Activated T-helper 2 cell treated with anti-CD3 and anti-CD28 coated beads, Interferon-gamma antibody, Interleukin-2, Interleukin-4, amounts not matched to agents 10 μg/mL and 5 μg/mL and 100 μg/mL, durations not matched to agents 14 hours and 24 hours and 36 hours (primary cell): ENCODE measurements around the gene SERP1. TPM values are rescaled to one million over a fixed set of nuclear protein-coding genes. Genes with fewer than 3 reads are reported as not detected.

ENCODE experiments used
- DNase-seq: peaks from one replicate; pipeline ENCODE4 v3.0.0; 2021; ENCODE audit warnings: low spot score
- H3K27ac Mint-ChIP-seq: one replicate; pipeline ENCODE4 v1.8.0; 2021; ENCODE audit warnings: mixed read lengths
- H3K27me3 Mint-ChIP-seq: one replicate; pipeline ENCODE4 v1.8.0; 2021; ENCODE audit warnings: low read depth, mixed read lengths
- H3K36me3 Mint-ChIP-seq: one replicate; pipeline ENCODE4 v1.8.0; 2021; ENCODE audit warnings: low read depth, mixed read lengths
- H3K4me1 Mint-ChIP-seq: one replicate; pipeline ENCODE4 v1.8.0; 2021; ENCODE audit warnings: low read depth, mixed read lengths
- H3K4me3 Mint-ChIP-seq: one replicate; pipeline ENCODE4 v1.8.0; 2021; ENCODE audit warnings: low read depth, mild to moderate bottlenecking, moderate library complexity, mixed read lengths
- H3K9me3 Mint-ChIP-seq: one replicate; pipeline ENCODE4 v1.8.0; 2021; ENCODE audit warnings: mixed read lengths
- intact Hi-C: fragments of 100-400 bp; cut with micrococcal nuclease; formaldehyde crosslinking; loops from one replicate; pipeline ENCODE4 v1.15.1; 2023
- total RNA-seq: library from RNA; stranded (reverse); gene quantifications from 2 replicates; pipeline ENCODE4 v1.2.3, GENCODE V29; 2022

The SERP1 gene
- total RNA-seq, 1 donor from 2014 or later, result 89.2 TPM

- H3K27ac Mint-ChIP-seq, result no peak overlapping the region
- no peak overlapping the region for H3K4me3 Mint-ChIP-seq
- peaks cover 11% of the 10 kb centered on the region for H3K9me3 Mint-ChIP-seq
- DNase-seq, result no peak
- intact Hi-C loops, result loop anchor here (5.0 kb wide), 2 partner anchors 196 to 526 kb away; partner anchors contain the start of gene PFN2
- H3K27me3 Mint-ChIP-seq, result peaks cover 6% of the 10 kb centered on the region
- no peaks in the 10 kb centered on the region for H3K4me1 Mint-ChIP-seq
- H3K36me3 Mint-ChIP-seq, result no peaks in the 10 kb centered on the region
These were observed 48.3 kb downstream of the SERP1 start for GRCh38 chr3:150497956-150498355.

- no peak for DNase-seq
- H3K36me3 Mint-ChIP-seq, result no peaks in the 10 kb centered on the region
- H3K27ac Mint-ChIP-seq, result no peak overlapping the region
- no peak overlapping the region for H3K4me3 Mint-ChIP-seq
- peaks cover 4% of the 10 kb centered on the region for H3K27me3 Mint-ChIP-seq
- no peaks in the 10 kb centered on the region for H3K4me1 Mint-ChIP-seq
- H3K9me3 Mint-ChIP-seq, result peaks cover under 1% of the 10 kb centered on the region
- intact Hi-C loops, result loop anchor here (1.0 to 5.0 kb wide), 5 partner anchors 83 to 523 kb away; partner anchors contain the start of gene PFN2
These were observed 50.6 kb downstream of the SERP1 start for GRCh38 chr3:150495563-150496168.

- no peak for DNase-seq
- Mint-ChIP-seq H3K4me3 (no peak overlapping the region), H3K27ac (no peak overlapping the region), H3K4me1 (no peaks in the 10 kb centered on the region), H3K9me3 (no peaks in the 10 kb centered on the region), H3K36me3 (no peaks in the 10 kb centered on the region), H3K27me3 (peaks cover 4% of the 10 kb centered on the region)
- intact Hi-C loops, result loop anchor here (1.0 to 5.0 kb wide), 5 partner anchors 82 to 523 kb away; partner anchors contain the start of gene PFN2
These were observed 51.1 kb downstream of the SERP1 start for GRCh38 chr3:150495149-150495548.

GRCh38 chr3:150494411-150494977, 51.8 kb downstream of the SERP1 start:
- Mint-ChIP-seq H3K4me3 (no peak overlapping the region), H3K36me3 (no peaks in the 10 kb centered on the region), H3K4me1 (no peaks in the 10 kb centered on the region), H3K9me3 (no peaks in the 10 kb centered on the region), H3K27ac (no peak overlapping the region), H3K27me3 (peaks cover 4% of the 10 kb centered on the region)
- intact Hi-C loops, result loop anchor here (2.0 kb wide), 2 partner anchors 82 to 268 kb away; no protein-coding TSS in a partner anchor
- no peak for DNase-seq

Other genes with a start within 250 kb of the SERP1 start
- 20.3 and 21.3 TPM in 2 replicates for gene TSC22D2, start 138.2 kb downstream of the SERP1 start, total RNA-seq
- 124 and 126 TPM in 2 replicates for gene EIF2A, start 291 bp upstream of the SERP1 start, total RNA-seq
- gene SELENOT, start 56.8 kb upstream of the SERP1 start, total RNA-seq, result 119 and 121 TPM in 2 replicates
- gene ERICH6, start 157.4 kb upstream of the SERP1 start, total RNA-seq, result 0.21 and 0.39 TPM in 2 replicates
- 108 and 116 TPM in 2 replicates for gene SIAH2, start 216.7 kb upstream of the SERP1 start, total RNA-seq